Gastrocnemius medialis (tissue), 4 donors: ENCODE results near the gene KCNQ2.

Experiments used
- POLR2A ChIP-seq, 2 donors: fragments of 450-650 bp; IDR thresholded peaks; one replicate each; pipeline ENCODE4 v1.6.1; 2017; ENCODE audit warnings: antibody characterized with exemption in 2 of 2, mild to moderate bottlenecking in 2 of 2, moderate library complexity in 2 of 2
- TF ChIP-seq, protein P1 (sequence below), 5 experiments: fragments of 450-650 bp in 3 of 5; fragments of 200-600 bp in 2 of 5; sonication (generic) in 2 of 5; IDR thresholded peaks in 4 of 5; conservative IDR thresholded peaks in 1 of 5; 1 replicate in 4 of 5; 2 replicates in 1 of 5; pipeline ENCODE4 v1.5.1; 2016 to 2019; ENCODE audit warnings: antibody characterized with exemption in 5 of 5, mild to moderate bottlenecking in 3 of 5, moderate library complexity in 3 of 5

DNA sequence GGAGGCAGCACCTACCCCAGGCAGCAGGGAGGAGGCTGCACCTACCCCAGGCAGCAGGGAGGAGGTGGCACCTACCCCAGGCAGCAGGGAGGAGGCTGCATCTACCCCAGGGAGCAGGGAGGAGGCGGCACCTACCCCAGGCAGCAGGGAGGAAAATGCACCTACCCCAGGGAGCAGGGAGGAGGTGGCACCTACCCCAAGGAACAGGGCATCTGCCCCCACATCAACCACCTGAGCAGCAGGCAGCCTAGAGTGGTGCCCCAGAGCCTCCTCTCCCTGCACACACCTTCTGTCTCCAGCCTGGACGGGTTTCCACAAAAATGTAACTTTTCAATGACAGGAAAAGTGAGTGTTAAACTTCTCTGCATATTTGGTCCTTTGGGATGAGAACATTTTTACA, 10.2 kb downstream of the KCNQ2 start:
- no peak for TF ChIP-seq POLR2A (IDR thresholded peaks at IDR 0.05)
- TF ChIP-seq, protein P1, sequence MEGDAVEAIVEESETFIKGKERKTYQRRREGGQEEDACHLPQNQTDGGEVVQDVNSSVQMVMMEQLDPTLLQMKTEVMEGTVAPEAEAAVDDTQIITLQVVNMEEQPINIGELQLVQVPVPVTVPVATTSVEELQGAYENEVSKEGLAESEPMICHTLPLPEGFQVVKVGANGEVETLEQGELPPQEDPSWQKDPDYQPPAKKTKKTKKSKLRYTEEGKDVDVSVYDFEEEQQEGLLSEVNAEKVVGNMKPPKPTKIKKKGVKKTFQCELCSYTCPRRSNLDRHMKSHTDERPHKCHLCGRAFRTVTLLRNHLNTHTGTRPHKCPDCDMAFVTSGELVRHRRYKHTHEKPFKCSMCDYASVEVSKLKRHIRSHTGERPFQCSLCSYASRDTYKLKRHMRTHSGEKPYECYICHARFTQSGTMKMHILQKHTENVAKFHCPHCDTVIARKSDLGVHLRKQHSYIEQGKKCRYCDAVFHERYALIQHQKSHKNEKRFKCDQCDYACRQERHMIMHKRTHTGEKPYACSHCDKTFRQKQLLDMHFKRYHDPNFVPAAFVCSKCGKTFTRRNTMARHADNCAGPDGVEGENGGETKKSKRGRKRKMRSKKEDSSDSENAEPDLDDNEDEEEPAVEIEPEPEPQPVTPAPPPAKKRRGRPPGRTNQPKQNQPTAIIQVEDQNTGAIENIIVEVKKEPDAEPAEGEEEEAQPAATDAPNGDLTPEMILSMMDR (IDR thresholded peaks at IDR 0.05 in 4 of 5, conservative IDR thresholded peaks at IDR 0.05 in 1 of 5): no peak
